Activated CD4-positive, alpha-beta T cell treated with anti-CD3 and anti-CD28 coated beads for 1 hour (primary cell): ENCODE measurements around the gene NF2.

Source experiments
- DNase-seq: peaks from one replicate; pipeline ENCODE4 v3.0.0-alpha.2; 2020

NF2 gene

GRCh38 chr22:29703569-29704195, 100.2 kb downstream of the NF2 start:
- no peak for DNase-seq

- no peak for DNase-seq
These were observed 101.3 kb downstream of the NF2 start for GRCh38 chr22:29704528-29705285.

- no peak for DNase-seq
These were observed 102.2 kb downstream of the NF2 start for GRCh38 chr22:29705651-29706050.

- no peak for DNase-seq
These were observed 103.1 kb downstream of the NF2 start for GRCh38 chr22:29706486-29706885.

- DNase-seq = no peak
These were observed 103.6 kb downstream of the NF2 start for GRCh38 chr22:29707010-29707409.

- DNase-seq = no peak
These were observed 104.0 kb downstream of the NF2 start for GRCh38 chr22:29707471-29707870.

GRCh38 chr22:29710193-29710592, 106.8 kb downstream of the NF2 start:
- DNase-seq = no peak

GRCh38 chr22:29710922-29711593, 107.6 kb downstream of the NF2 start:
- no peak for DNase-seq

- no peak for DNase-seq
These were observed 108.7 kb downstream of the NF2 start for GRCh38 chr22:29712119-29712518.

GRCh38 chr22:29713156-29713727, 109.8 kb downstream of the NF2 start:
- no peak for DNase-seq

GRCh38 chr22:29715240-29715639, 111.8 kb downstream of the NF2 start:
- DNase-seq = no peak

- no peak for DNase-seq
These were observed 112.3 kb downstream of the NF2 start for GRCh38 chr22:29715705-29716104.

- DNase-seq = no peak
These were observed 113.5 kb downstream of the NF2 start for GRCh38 chr22:29716814-29717545.

GRCh38 chr22:29717789-29718188, 114.4 kb downstream of the NF2 start:
- DNase-seq = no peak

GRCh38 chr22:29718949-29719898, 115.8 kb downstream of the NF2 start:
- DNase-seq = no peak

- no peak for DNase-seq
These were observed 116.6 kb downstream of the NF2 start, which contains the start of gene CABP7 for GRCh38 chr22:29719899-29720645. Gene CABP7 (plus strand): TSS chr22:29720003. CDS start chr22:29720425, 422 bp downstream.

- DNase-seq = no peak
These were observed 117.4 kb downstream of the NF2 start for GRCh38 chr22:29720811-29721323.

GRCh38 chr22:29722151-29722550, 118.7 kb downstream of the NF2 start:
- no peak for DNase-seq

GRCh38 chr22:29722587-29722986, 119.2 kb downstream of the NF2 start:
- DNase-seq = no peak

- no peak for DNase-seq
These were observed 120.3 kb downstream of the NF2 start for GRCh38 chr22:29723766-29724165.

- DNase-seq = no peak
These were observed 121.4 kb downstream of the NF2 start for GRCh38 chr22:29724843-29725242.
